ENCODE data around the gene DAP3. TPM values are rescaled to one million over a fixed set of nuclear protein-coding genes. Genes with fewer than 3 reads are reported as not detected.

DAP3 gene
- total and polyA plus RNA-seq, 2 of the 13 experiments (the other 11 are each of a cell fraction or from before 2014, with no cell fraction given): 129 to 133 TPM

DNA sequence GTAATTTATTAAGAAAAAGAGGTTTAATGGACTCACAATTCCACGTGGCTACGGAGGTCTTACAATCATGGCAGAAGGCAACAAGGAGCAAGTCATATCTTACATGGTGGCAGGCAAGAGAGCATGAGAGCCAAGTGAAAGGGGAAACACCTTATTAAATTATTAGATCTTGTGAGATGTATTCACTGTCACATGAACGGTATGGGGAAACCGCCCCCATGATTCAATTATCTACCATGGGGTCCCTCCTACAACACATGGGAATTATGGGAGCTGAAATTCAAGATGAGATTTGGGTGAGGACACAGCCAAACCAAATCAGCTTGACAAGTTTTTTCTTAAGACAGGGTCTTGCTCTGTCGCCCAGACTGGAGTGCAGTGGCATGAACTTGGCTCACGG, 14.3 kb downstream of the DAP3 start:
- CTCF ChIA-PET (ENCODE audit: low intra/inter-chr PET ratio, low total read pairs): no interaction called here
- 99% methylated on average over 4 of the region's 6 CpGs for WGBS (ENCODE audit: low lambda C conversion rate)
- POLR2A ChIA-PET: no interaction called here
- Histone ChIP-seq H3K27me3 (ENCODE audit: control insufficient read depth in 1 of 2, insufficient read depth in 2 of 2, low read length in 2 of 2) (no peaks in the 10 kb centered on the region; a peak in 1 of 5 replicates), H4K20me1 (ENCODE audit: insufficient read depth, low read length) (no peaks in the 10 kb centered on the region), H3K4me3 (replicated peaks in 1 of 3; ENCODE audit: insufficient read depth in 1 of 3, low read depth in 2 of 3, low read length in 3 of 3) (no peak overlapping the region), H3K79me2 (ENCODE audit: insufficient read depth, low read length) (peaks cover 67% of the 10 kb centered on the region), H3K9ac (ENCODE audit: insufficient read depth, low read depth, low read length) (no peak overlapping the region), H3K4me1 (ENCODE audit: insufficient read depth, low read length) (peaks cover 18% of the 10 kb centered on the region), H3K27ac (ENCODE audit: extremely low read length, insufficient read depth, low read length) (no peak overlapping the region), H3K4me2 (ENCODE audit: low read depth, low read length) (no peak overlapping the region), H2AFZ (ENCODE audit: low read length) (no peak overlapping the region), H3K9me3 (ENCODE audit: low read length) (no peaks in the 10 kb centered on the region), H3K36me3 (replicated peaks in 1 of 2; ENCODE audit: control insufficient read depth in 1 of 2, insufficient read depth in 2 of 2, low read length in 2 of 2) (no peaks in the 10 kb centered on the region)
- no peak for FAIRE-seq
- intact Hi-C loops (cut with micrococcal nuclease; ENCODE audit: unreplicated experiment) (no loop called here), in situ Hi-C loops (cut with HindIII; ENCODE audit: extremely low pct_ligation_motif_present, low pct_unique_long_range_greater_than_20kb) (no loop called here)
- DNase-seq (ENCODE audit: low spot score): no peak
- TF ChIP-seq, protein P1, sequence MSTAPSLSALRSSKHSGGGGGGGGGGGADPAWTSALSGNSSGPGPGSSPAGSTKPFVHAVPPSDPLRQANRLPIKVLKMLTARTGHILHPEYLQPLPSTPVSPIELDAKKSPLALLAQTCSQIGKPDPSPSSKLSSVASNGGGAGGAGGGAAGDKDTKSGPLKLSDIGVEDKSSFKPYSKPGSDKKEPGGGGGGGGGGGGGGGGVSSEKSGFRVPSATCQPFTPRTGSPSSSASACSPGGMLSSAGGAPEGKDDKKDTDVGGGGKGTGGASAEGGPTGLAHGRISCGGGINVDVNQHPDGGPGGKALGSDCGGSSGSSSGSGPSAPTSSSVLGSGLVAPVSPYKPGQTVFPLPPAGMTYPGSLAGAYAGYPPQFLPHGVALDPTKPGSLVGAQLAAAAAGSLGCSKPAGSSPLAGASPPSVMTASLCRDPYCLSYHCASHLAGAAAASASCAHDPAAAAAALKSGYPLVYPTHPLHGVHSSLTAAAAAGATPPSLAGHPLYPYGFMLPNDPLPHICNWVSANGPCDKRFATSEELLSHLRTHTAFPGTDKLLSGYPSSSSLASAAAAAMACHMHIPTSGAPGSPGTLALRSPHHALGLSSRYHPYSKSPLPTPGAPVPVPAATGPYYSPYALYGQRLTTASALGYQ (CRISPR knock-in tag; IDR thresholded peaks at IDR 0.05): no peak
- no peak for TF ChIP-seq RBFOX2 (IDR thresholded peaks at IDR 0.05; ENCODE audit: low read depth, low read length)
- TF ChIP-seq, protein P2, sequence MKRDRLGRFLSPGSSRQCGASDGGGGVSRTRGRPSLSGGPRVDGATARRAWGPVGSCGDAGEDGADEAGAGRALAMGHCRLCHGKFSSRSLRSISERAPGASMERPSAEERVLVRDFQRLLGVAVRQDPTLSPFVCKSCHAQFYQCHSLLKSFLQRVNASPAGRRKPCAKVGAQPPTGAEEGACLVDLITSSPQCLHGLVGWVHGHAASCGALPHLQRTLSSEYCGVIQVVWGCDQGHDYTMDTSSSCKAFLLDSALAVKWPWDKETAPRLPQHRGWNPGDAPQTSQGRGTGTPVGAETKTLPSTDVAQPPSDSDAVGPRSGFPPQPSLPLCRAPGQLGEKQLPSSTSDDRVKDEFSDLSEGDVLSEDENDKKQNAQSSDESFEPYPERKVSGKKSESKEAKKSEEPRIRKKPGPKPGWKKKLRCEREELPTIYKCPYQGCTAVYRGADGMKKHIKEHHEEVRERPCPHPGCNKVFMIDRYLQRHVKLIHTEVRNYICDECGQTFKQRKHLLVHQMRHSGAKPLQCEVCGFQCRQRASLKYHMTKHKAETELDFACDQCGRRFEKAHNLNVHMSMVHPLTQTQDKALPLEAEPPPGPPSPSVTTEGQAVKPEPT (CRISPR knock-in tag; IDR thresholded peaks at IDR 0.05; ENCODE audit: low read depth): no peak
- no peak for TF ChIP-seq ZC3H13 (CRISPR knock-in tag; IDR thresholded peaks at IDR 0.05)
- TF ChIP-seq GFI1 (CRISPR knock-in tag; IDR thresholded peaks at IDR 0.05; ENCODE audit: borderline replicate concordance): no peak
- TF ChIP-seq, protein P3, sequence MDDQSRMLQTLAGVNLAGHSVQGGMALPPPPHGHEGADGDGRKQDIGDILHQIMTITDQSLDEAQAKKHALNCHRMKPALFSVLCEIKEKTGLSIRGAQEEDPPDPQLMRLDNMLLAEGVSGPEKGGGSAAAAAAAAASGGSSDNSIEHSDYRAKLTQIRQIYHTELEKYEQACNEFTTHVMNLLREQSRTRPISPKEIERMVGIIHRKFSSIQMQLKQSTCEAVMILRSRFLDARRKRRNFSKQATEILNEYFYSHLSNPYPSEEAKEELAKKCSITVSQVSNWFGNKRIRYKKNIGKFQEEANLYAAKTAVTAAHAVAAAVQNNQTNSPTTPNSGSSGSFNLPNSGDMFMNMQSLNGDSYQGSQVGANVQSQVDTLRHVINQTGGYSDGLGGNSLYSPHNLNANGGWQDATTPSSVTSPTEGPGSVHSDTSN (CRISPR knock-in tag; IDR thresholded peaks at IDR 0.05; ENCODE audit: borderline replicate concordance): no peak
- TF ChIP-seq, protein P4, sequence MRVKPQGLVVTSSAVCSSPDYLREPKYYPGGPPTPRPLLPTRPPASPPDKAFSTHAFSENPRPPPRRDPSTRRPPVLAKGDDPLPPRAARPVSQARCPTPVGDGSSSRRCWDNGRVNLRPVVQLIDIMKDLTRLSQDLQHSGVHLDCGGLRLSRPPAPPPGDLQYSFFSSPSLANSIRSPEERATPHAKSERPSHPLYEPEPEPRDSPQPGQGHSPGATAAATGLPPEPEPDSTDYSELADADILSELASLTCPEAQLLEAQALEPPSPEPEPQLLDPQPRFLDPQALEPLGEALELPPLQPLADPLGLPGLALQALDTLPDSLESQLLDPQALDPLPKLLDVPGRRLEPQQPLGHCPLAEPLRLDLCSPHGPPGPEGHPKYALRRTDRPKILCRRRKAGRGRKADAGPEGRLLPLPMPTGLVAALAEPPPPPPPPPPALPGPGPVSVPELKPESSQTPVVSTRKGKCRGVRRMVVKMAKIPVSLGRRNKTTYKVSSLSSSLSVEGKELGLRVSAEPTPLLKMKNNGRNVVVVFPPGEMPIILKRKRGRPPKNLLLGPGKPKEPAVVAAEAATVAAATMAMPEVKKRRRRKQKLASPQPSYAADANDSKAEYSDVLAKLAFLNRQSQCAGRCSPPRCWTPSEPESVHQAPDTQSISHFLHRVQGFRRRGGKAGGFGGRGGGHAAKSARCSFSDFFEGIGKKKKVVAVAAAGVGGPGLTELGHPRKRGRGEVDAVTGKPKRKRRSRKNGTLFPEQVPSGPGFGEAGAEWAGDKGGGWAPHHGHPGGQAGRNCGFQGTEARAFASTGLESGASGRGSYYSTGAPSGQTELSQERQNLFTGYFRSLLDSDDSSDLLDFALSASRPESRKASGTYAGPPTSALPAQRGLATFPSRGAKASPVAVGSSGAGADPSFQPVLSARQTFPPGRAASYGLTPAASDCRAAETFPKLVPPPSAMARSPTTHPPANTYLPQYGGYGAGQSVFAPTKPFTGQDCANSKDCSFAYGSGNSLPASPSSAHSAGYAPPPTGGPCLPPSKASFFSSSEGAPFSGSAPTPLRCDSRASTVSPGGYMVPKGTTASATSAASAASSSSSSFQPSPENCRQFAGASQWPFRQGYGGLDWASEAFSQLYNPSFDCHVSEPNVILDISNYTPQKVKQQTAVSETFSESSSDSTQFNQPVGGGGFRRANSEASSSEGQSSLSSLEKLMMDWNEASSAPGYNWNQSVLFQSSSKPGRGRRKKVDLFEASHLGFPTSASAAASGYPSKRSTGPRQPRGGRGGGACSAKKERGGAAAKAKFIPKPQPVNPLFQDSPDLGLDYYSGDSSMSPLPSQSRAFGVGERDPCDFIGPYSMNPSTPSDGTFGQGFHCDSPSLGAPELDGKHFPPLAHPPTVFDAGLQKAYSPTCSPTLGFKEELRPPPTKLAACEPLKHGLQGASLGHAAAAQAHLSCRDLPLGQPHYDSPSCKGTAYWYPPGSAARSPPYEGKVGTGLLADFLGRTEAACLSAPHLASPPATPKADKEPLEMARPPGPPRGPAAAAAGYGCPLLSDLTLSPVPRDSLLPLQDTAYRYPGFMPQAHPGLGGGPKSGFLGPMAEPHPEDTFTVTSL (CRISPR knock-in tag; IDR thresholded peaks at IDR 0.05; ENCODE audit: borderline replicate concordance): no peak
- no peak for TF ChIP-seq ZNF678 (CRISPR knock-in tag; IDR thresholded peaks at IDR 0.05)
- no peak for TF ChIP-seq CBX2 (IDR thresholded peaks at IDR 0.05; ENCODE audit: low read depth, low read length)
- TF ChIP-seq CBX2 (CRISPR knock-in tag; IDR thresholded peaks at IDR 0.05; ENCODE audit: low read depth): no peak
- BruUV-seq (replicated peaks): no TSS peak
- no peak for ATAC-seq
